Thyroid gland (tissue), 4 donors: ENCODE measurements around the gene SPATA25.

Experiments used
- POLR2A ChIP-seq, 2 donors: fragments of 450-650 bp; IDR thresholded peaks; one replicate each; pipeline ENCODE4 v1.6.1; 2017; ENCODE audit warnings: antibody characterized with exemption in 2 of 2, mild to moderate bottlenecking in 2 of 2, moderate library complexity in 1 of 2
- TF ChIP-seq, protein P1 (sequence below), 6 experiments: fragments of 200-600 bp in 3 of 6; fragments of 450-650 bp in 3 of 6; sonication (generic) in 3 of 6; IDR thresholded peaks; one replicate each; pipeline ENCODE4 v1.5.1; 2016 to 2019; ENCODE audit warnings: antibody characterized with exemption in 6 of 6, mild to moderate bottlenecking in 2 of 6, inconsistent platforms in 1 of 6, moderate library complexity in 1 of 6

DNA sequence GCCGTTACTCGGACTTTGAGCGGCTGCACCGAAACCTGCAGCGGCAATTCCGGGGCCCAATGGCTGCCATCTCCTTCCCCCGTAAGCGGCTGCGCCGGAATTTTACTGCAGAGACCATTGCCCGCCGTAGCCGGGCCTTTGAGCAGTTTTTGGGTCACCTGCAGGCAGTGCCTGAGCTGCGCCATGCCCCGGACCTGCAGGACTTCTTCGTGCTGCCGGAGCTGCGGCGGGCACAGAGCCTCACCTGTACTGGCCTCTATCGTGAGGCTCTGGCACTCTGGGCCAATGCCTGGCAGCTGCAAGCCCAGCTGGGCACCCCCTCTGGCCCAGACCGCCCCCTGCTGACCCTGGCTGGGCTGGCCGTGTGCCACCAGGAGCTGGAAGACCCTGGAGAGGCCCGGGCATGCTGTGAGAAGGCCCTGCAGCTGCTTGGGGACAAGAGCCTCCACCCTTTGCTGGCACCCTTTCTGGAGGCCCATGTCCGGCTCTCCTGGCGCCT lies 46.7 kb downstream of the SPATA25 start:
- TF ChIP-seq, protein P1, sequence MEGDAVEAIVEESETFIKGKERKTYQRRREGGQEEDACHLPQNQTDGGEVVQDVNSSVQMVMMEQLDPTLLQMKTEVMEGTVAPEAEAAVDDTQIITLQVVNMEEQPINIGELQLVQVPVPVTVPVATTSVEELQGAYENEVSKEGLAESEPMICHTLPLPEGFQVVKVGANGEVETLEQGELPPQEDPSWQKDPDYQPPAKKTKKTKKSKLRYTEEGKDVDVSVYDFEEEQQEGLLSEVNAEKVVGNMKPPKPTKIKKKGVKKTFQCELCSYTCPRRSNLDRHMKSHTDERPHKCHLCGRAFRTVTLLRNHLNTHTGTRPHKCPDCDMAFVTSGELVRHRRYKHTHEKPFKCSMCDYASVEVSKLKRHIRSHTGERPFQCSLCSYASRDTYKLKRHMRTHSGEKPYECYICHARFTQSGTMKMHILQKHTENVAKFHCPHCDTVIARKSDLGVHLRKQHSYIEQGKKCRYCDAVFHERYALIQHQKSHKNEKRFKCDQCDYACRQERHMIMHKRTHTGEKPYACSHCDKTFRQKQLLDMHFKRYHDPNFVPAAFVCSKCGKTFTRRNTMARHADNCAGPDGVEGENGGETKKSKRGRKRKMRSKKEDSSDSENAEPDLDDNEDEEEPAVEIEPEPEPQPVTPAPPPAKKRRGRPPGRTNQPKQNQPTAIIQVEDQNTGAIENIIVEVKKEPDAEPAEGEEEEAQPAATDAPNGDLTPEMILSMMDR (IDR thresholded peaks at IDR 0.05), result no peak
- no peak for TF ChIP-seq POLR2A (IDR thresholded peaks at IDR 0.05)
